Brain microvascular endothelial cell (primary cell): ENCODE results near the gene MZT2B.
"Not testable (repeated sequence)": the region's sequence is repeated elsewhere in the genome, so short reads cannot be mapped to it uniquely, and the experiment has no call there.

Source experiments
- DNase-seq: peaks from one replicate; pipeline ENCODE4 v3.0.0-alpha.2; 2020
- H3K27ac ChIP-seq: fragments of 250-450 bp; sonication (Bioruptor Pico); 2 replicates; pipeline ENCODE4 v1.5.1; 2020; ENCODE audit warnings: mild to moderate bottlenecking, moderate library complexity
- H3K27me3 ChIP-seq: fragments of 250-450 bp; sonication (Bioruptor Pico); replicated peaks from 2 replicates; pipeline ENCODE4 v1.5.1; 2020; ENCODE audit warnings: mild to moderate bottlenecking
- H3K36me3 ChIP-seq: fragments of 250-450 bp; sonication (Bioruptor Pico); replicated peaks from 2 replicates; pipeline ENCODE4 v1.5.1; 2020; ENCODE audit warnings: mild to moderate bottlenecking
- H3K4me3 ChIP-seq: 2 replicates; pipeline ENCODE4 v1.5.1; 2011; ENCODE audit warnings: low read depth, mild to moderate bottlenecking, control low read depth, low read length, moderate library complexity
- in situ Hi-C: cut with HindIII; loops from 2 replicates; pipeline ENCODE4 v1.10.0; 2017; ENCODE audit warnings: low sequenced_read_pairs, low pct_ligation_motif_present
- TF ChIP-seq, protein P1 (sequence below): IDR thresholded peaks from 2 replicates; pipeline ENCODE4 v1.5.1; 2011; ENCODE audit warnings: low read depth, mild to moderate bottlenecking, moderate library complexity, low read length, control low read depth, inconsistent platforms; ENCODE audit errors: missing control alignments

MZT2B gene

DNA sequence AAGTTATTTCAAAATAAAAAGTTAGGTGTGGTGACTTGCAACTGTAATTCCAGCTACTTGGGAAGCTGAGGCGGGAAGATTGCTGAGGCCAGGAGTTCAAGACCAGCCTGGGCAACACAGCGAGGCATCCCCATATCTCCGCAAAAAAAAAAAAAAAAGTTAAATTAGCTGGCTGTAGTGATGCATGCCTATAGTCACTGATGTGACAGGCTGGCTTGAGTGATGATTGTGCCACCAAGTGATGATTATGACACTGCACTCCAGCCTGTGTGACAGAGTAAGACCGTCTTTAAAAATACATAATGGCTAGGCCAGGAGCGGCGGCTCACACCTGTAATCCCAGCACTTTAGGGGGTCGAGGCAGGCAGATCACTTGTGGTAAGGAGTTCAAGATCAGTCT lies 12.2 kb upstream of the MZT2B start:
- no peaks in the 10 kb centered on the region for H3K27me3 ChIP-seq
- H3K4me3 ChIP-seq = no peak overlapping the region
- DNase-seq = no peak
- H3K27ac ChIP-seq = no peak overlapping the region
- TF ChIP-seq, protein P1, sequence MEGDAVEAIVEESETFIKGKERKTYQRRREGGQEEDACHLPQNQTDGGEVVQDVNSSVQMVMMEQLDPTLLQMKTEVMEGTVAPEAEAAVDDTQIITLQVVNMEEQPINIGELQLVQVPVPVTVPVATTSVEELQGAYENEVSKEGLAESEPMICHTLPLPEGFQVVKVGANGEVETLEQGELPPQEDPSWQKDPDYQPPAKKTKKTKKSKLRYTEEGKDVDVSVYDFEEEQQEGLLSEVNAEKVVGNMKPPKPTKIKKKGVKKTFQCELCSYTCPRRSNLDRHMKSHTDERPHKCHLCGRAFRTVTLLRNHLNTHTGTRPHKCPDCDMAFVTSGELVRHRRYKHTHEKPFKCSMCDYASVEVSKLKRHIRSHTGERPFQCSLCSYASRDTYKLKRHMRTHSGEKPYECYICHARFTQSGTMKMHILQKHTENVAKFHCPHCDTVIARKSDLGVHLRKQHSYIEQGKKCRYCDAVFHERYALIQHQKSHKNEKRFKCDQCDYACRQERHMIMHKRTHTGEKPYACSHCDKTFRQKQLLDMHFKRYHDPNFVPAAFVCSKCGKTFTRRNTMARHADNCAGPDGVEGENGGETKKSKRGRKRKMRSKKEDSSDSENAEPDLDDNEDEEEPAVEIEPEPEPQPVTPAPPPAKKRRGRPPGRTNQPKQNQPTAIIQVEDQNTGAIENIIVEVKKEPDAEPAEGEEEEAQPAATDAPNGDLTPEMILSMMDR = no peak
- peaks cover 23% of the 10 kb centered on the region for H3K36me3 ChIP-seq
- in situ Hi-C loops = no loop called here

DNA sequence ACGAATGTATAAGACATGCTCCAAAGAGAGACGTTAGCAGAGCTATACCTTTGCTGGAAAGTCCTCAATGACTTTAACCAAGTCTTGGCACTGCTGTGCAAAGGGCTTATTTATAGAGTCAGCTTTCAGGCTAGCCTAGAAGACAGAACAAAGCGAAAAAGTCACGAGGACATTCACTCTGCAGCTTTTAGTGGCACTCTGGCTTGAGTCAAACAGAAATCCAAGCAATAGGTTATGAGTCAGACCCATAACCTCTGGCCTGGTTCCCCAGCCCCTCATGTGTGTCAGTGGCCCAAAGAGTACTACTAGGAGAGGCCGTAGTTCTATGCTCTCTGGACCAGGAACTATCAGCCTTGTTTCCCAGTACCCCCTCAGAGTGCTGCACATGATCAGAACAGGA lies 7.2 kb upstream of the MZT2B start:
- H3K4me3 ChIP-seq, DNase-seq, H3K27ac ChIP-seq, in situ Hi-C loops, H3K27me3 ChIP-seq: not testable (repeated sequence)
- H3K36me3 ChIP-seq = peaks cover 23% of the 10 kb centered on the region

DNA sequence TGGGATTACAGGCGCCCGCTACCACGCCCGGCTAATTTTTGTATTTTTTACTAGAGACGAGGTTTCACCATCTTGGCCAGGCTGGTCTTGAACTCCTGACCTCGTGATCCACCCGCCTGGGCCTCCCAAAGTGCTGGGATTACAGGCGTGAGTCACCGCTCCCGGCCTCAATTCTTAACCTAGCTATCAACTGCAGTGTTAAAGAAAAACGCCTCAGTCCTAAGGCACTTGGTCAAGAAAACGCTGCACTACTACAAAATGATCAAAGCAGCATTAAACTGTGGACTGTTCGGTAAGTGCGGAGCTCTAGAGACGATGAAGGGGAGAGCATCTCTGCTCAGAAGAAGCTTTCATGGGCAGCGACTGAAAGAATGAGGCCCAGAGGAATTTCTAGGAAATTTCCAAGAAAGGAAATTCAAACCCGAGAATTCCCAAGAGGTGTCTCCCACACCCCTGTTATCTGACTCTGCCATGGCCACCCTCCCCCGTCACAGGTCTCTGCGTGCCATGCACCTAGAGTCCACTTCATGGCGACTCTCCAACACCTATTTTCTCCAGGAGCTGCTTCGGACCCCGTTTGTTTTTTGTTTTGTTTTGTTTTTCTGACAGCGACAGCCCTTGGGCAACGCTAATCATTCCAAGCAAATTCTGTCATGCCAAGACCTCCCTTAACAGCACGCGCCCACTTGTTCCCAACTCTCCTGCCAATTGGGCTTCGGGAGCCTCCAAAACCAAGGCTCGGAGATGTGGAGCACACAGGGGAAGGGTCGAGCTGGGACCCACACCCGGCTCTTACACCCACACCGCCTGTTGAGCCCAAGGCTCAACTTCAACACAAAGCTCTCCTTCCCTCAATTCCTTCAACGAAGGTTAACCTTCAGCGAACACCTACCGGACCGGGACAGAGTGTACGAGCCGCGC lies 1.4 kb upstream of the MZT2B start:
- peak; percentile 12 for DNase-seq
- Histone ChIP-seq H3K4me3 (peak overlapping the region; percentile 84), H3K27ac (peak overlapping the region; percentile 79)
- H3K36me3 ChIP-seq, H3K27me3 ChIP-seq, in situ Hi-C loops: not testable (repeated sequence)

DNA sequence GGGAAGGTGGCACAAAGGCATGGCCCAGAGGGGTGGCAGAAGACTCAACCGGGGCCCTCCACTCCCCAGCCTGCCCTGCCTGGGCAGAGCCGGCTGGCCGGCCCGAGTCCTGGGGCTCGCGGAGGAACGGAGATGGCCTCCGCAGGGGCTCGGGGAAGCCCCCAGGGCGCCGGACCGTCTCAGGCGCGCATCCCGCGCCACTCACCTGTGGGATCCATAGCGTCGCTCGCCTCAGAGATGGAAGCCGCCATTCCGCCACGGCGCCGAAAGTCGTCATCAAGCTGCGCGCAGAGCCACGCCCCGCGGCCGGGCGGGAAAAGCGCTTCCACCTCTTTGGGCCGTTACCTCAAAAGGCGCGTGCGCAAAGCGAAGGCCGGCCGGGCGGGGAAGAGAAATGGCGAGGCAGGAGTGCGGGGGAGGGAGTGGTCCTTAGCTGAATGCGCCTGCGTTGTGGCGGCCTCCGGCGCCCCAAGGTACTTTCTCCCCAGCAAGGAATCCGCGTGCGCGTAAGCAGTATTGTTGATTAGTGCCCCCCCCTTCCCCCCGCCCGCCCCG lies 660 bp upstream of the MZT2B start, which contains the start of gene SMPD4:
Gene SMPD4 (minus strand): TSS at position 278 of the 555 bp plus-strand sequence. CDS start 5,010 bp downstream, outside the sequence.
- in situ Hi-C loops = no loop called here
- TF ChIP-seq, protein P1 = no peak
- H3K36me3 ChIP-seq = peaks cover 2% of the 10 kb centered on the region

DNA sequence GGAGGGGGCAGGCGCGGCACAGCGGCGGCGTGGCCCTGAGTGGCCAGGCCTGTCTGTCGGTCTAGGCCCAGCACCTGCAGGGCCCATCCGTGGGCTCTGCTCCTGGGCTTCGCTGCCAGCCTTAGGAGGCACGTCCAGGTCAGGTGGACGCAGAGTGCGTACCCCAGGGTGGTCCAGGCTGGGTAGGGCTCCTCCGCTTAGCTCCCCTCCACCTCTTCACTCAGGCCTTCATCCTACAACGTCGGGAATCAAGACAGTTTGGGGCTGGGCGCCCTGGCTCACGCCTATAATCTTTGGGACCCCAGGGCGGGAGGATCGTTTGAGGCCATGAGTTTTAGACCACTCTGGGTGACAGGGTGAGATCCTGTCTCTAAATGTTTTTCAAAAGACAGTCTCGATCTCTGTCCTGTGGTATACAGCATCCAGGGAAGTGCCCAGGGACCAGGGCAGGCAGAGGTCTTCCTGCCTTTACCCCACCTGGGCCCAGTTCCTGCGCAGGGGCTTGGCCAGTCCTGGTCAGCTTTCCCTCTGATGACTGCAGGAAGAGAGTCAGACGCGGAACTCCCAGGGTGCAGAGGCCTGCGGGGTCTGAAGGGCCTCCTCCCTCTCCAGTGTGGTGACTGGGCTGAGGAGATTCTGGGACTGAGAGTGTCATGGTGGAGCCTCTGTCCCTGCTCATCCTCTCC lies 907 bp downstream of the MZT2B start:
- peak overlapping the region; percentile 79 for H3K27ac ChIP-seq
- H3K27me3 ChIP-seq, in situ Hi-C loops, DNase-seq, H3K36me3 ChIP-seq: not testable (repeated sequence)
- peak overlapping the region; percentile 66 for H3K4me3 ChIP-seq

More for the DNA sequence above, 660 bp upstream of the MZT2B start, which contains the start of gene SMPD4:
- Histone ChIP-seq H3K27me3 (no peaks in the 10 kb centered on the region), H3K27ac (peak within 1 kb of the TSS; percentile 79), H3K4me3 (peak within 1 kb of the TSS; percentile 84)
- peak; percentile 96 for DNase-seq

DNA sequence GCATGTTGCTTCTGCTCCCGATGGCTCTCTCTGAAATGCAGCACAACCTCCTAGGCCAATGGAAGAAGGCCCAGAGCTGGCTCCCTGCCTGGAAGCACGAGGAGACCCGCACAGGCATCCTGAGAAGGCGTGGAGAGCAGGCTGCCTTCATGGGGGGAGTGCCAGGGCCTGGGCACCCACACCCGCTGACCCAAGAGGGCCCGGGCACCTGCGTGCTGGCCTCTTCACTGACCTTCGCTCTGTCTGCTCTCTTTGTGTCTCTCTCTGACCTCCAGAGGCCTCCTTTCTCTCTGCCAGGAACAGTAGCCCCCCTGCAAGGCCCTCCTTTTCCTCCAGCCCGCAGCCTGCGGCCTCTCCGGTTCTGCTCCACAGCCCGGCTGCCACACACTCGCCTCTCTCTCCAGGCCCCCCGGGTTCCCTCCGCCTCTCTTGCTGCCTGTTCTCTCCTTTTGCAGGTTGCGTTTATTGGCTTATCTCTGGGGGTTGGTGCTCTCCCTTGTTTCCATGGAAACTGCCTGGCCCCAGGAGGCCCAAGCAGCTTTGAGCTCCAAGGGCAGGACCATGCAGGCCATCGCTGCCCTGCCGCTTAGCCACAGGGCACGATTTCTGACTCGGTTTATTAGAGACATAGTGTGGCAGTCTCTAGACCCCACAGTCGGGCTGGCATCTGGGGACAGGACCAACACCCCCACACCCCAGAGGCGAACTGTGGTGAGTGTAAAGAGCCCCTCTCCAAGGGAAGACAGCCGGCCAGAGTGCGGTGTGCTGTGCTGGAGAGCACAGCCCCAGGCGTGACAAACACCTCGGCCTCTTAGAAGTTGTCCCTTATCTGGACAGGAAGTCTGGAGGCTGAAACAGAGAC lies 1.7 kb downstream of the MZT2B start:
- TF ChIP-seq, protein P1 = no peak
- H3K4me3 ChIP-seq = peak overlapping the region; percentile 66
- in situ Hi-C loops = no loop called here
- H3K36me3 ChIP-seq = peaks cover 2% of the 10 kb centered on the region
- no peaks in the 10 kb centered on the region for H3K27me3 ChIP-seq
- no peak for DNase-seq
- no peak overlapping the region for H3K27ac ChIP-seq
